Measurements from ENCODE around the gene NAV1.

The NAV1 gene

DNA sequence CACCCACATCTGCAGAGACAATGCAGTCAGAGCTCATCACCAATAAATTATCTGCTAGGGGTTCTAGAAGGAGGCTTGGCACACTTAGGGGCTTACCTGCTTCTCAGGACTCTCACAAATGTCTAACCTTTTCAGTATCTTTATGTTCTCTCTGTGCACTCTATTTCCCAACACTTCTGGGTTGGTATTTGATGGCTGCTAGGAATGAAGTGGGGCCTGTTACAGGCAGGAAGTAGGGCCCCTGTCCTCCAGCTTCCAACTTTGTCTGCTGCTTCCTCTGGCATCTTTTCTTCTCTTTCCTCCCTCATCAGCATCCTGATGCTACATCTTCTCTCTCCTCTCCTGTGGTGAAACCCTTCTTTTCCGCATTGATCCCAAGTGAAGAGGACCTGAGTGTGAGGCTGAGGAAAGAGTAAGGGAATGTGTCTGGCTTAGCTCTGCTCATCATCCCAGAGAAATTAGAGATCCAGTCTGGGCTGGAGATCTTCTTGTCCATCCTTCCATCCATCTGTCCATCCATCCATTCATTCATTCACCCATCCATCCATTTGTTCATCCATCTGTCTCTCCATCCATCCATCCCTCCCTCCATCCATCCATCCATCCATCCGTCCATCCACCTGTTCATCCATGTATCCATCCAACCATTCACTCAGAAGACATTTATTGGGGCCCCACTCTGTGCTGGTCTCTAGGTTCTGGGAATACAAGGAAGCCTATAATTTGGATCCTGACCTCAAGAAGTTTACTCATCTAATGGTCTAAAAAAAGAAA, 29.1 kb upstream of the NAV1 start:
- no peak overlapping the region for H3K4me3 ChIP-seq (ENCODE audit: low read length)
- no peak for TF ChIP-seq CTCF (conservative IDR thresholded peaks at IDR 0.05; ENCODE audit: low read depth, low read length)

DNA sequence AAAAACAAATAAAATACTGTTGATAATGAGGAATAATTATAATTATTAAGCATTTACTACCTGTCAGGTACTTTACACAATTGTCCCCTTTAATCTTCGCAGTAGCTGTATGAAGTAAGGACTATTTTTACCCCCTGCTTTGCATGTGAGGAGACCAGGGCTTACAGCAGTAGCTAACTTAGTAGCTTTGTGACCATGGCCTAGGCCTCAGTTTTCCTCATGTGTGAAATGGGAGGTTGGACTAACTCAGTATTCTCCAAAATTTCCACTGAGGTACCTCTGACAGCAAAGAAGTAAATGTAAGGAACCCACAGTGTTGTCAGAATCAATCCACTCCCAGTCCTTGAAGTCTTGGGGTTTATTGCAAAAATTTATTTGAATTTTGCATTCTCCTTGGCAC, 28.2 kb upstream of the NAV1 start:
- no peak for TF ChIP-seq CTCF (conservative IDR thresholded peaks at IDR 0.05; ENCODE audit: low read depth, low read length)
- no peak overlapping the region for H3K4me3 ChIP-seq (ENCODE audit: low read length)
- no peak for DNase-seq (ENCODE audit: low read depth)

More for the DNA sequence above, 29.1 kb upstream of the NAV1 start:
- no peak for DNase-seq (ENCODE audit: low read depth)

- no peak for TF ChIP-seq CTCF (conservative IDR thresholded peaks at IDR 0.05; ENCODE audit: low read depth, low read length)
- no peak overlapping the region for H3K4me3 ChIP-seq (ENCODE audit: low read length)
- no peak for DNase-seq (ENCODE audit: low read depth)
Observed at GRCh38 chr1:201511396-201511940, 27.5 kb upstream of the NAV1 start.

GRCh38 chr1:201511941-201512539, 26.9 kb upstream of the NAV1 start:
- DNase-seq (ENCODE audit: low read depth) = no peak
- TF ChIP-seq CTCF (conservative IDR thresholded peaks at IDR 0.05; ENCODE audit: low read depth, low read length) = no peak
- no peak overlapping the region for H3K4me3 ChIP-seq (ENCODE audit: low read length)

GRCh38 chr1:201513498-201514243, 25.3 kb upstream of the NAV1 start:
- no peak for TF ChIP-seq CTCF (conservative IDR thresholded peaks at IDR 0.05; ENCODE audit: low read depth, low read length)
- no peak for DNase-seq (ENCODE audit: low read depth)
- H3K4me3 ChIP-seq (ENCODE audit: low read length) = no peak overlapping the region

DNA sequence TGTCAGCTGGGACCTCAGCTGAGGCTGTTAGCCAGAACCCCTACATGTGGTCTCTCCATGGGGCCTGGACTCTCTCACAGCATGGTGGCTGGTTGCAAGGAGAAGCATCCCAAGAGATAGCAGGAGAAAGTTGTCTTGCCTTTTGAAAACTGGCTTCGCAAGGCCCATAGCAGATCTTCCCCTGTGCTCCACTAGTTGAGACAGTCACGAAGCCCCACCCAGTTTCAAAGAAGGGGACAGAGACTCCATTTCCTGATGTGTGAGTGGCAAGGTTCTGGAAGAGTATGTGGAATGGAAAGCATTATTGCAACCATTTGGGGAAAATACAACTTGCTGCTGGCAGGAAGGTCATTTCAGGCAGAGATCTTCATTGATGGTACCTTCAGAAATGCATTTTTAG, 24.5 kb upstream of the NAV1 start:
- TF ChIP-seq CTCF (conservative IDR thresholded peaks at IDR 0.05; ENCODE audit: low read depth, low read length) = no peak
- DNase-seq (ENCODE audit: low read depth) = no peak
- no peak overlapping the region for H3K4me3 ChIP-seq (ENCODE audit: low read length)
